Endothelial cell of umbilical vein (primary cell): ENCODE data around the gene ACOX1. TPM values are rescaled to one million over a fixed set of nuclear protein-coding genes. Genes with fewer than 3 reads are reported as not detected.

Experiments used
- BruUV-seq: library from RNA; stranded (reverse); fragments of 400-500 nt; replicated peaks from 2 replicates; lab custom pipeline; 2021; lab: Mats Ljungman, UMichigan
- CTCF ChIA-PET: fragments of 300-600, 350-600 bp; sonication (Branson Sonifier 250); formaldehyde crosslinking; loops from one replicate; lab custom pipeline; 2021; ENCODE audit warnings: antibody characterized with exemption, inconsistent platforms; lab: Charles Lee
- POLR2A ChIA-PET: fragments of 300-600, 350-600 bp; sonication (Branson Sonifier 250); formaldehyde crosslinking; loops from one replicate; lab custom pipeline; 2021; ENCODE audit warnings: antibody characterized with exemption, inconsistent platforms; lab: Charles Lee
- DNase-seq: peaks from one replicate; pipeline ENCODE4 v3.0.0-alpha.2; 2011; ENCODE audit warnings: low read depth, low spot score
- FAIRE-seq: peaks from 2 replicates; lab custom pipeline; 2011; peaks lifted over from hg19 to GRCh38; lab: Jason Lieb, UNC
- H2AFZ ChIP-seq: 2 replicates; pipeline ENCODE4 v1.6.0; 2012; ENCODE audit warnings: low read depth, low read length, control low read depth, inconsistent platforms
- H3K27ac ChIP-seq: 2 replicates; pipeline ENCODE4 v1.5.1; 2011; ENCODE audit warnings: low read depth, mild to moderate bottlenecking, control low read depth, low read length, moderate library complexity; ENCODE audit not compliant: insufficient read depth
- H3K27me3 ChIP-seq, 2 experiments: 2 replicates each; pipeline versions ENCODE4 v1.6.0 to v1.6.1; 2011; ENCODE audit warnings: low read length in 2 of 2, mixed read lengths in 1 of 2; ENCODE audit not compliant: control insufficient read depth in 2 of 2, insufficient read depth in 2 of 2
- H3K36me3 ChIP-seq, 2 experiments: 2 replicates in 1 of 2; 3 replicates in 1 of 2; pipeline ENCODE4 v1.5.1; 2011; ENCODE audit warnings: low read length in 2 of 2, mild to moderate bottlenecking in 1 of 2, moderate library complexity in 1 of 2; ENCODE audit not compliant: control insufficient read depth in 2 of 2, insufficient read depth in 2 of 2; ENCODE audit errors: extremely low read depth in 1 of 2
- H3K4me1 ChIP-seq: 3 replicates; pipeline ENCODE4 v1.5.1; 2011; ENCODE audit warnings: mild to moderate bottlenecking, low read length; ENCODE audit not compliant: control insufficient read depth, insufficient read depth; ENCODE audit errors: extremely low read depth
- H3K4me2 ChIP-seq: 2 replicates; pipeline ENCODE4 v1.6.1; 2011; ENCODE audit warnings: low read length, control low read depth, mixed read lengths; ENCODE audit not compliant: insufficient read depth
- H3K4me3 ChIP-seq, 3 experiments: fragments of 200-600 bp in 1 of 3; sonication (generic), shearing (Covaris generic) in 1 of 3; replicated peaks in 1 of 3; 2 replicates each; pipeline ENCODE4 v1.5.1; 2011 to 2016; ENCODE audit warnings: control low read depth in 3 of 3, low read length in 3 of 3, mild to moderate bottlenecking in 2 of 3, inconsistent platforms in 1 of 3, low read depth in 1 of 3, moderate library complexity in 1 of 3; ENCODE audit not compliant: insufficient read depth in 1 of 3
- H3K79me2 ChIP-seq: 2 replicates; pipeline ENCODE4 v1.6.0; 2012; ENCODE audit warnings: low read length, inconsistent platforms; ENCODE audit not compliant: control insufficient read depth, insufficient read depth
- H3K9ac ChIP-seq: replicated peaks from 2 replicates; pipeline ENCODE3; 2011; ENCODE audit warnings: low read length, control low read depth; ENCODE audit not compliant: insufficient read depth; ENCODE audit errors: extremely low read depth
- H3K9me1 ChIP-seq: replicated peaks from 3 replicates; pipeline ENCODE4 v1.6.0; 2011; ENCODE audit warnings: mild to moderate bottlenecking, low read length; ENCODE audit not compliant: control insufficient read depth, insufficient read depth; ENCODE audit errors: extremely low read depth
- H3K9me3 ChIP-seq: replicated peaks from 2 replicates; pipeline ENCODE4 v1.5.1; 2012; ENCODE audit warnings: low read length, inconsistent platforms; ENCODE audit not compliant: control insufficient read depth, insufficient read depth
- H4K20me1 ChIP-seq: replicated peaks from 2 replicates; pipeline ENCODE3; 2011; ENCODE audit warnings: mild to moderate bottlenecking, low read length; ENCODE audit not compliant: control insufficient read depth, insufficient read depth; ENCODE audit errors: extremely low read depth
- EZH2 ChIP-seq: IDR thresholded peaks from 2 replicates; pipeline ENCODE4 v1.6.1; 2012; ENCODE audit warnings: borderline replicate concordance, low read depth, mild to moderate bottlenecking, moderate library complexity, low read length, inconsistent platforms; ENCODE audit not compliant: severe bottlenecking
- FOS ChIP-seq: IDR thresholded peaks from 2 replicates; pipeline ENCODE4 v1.6.1; 2011; ENCODE audit warnings: mild to moderate bottlenecking, low read length, moderate library complexity, borderline replicate concordance; ENCODE audit not compliant: insufficient read depth
- GATA2 ChIP-seq: IDR thresholded peaks from 2 replicates; pipeline ENCODE4 v1.7.0; 2011; ENCODE audit warnings: low read depth, mild to moderate bottlenecking, moderate library complexity, mixed read lengths, low read length; ENCODE audit not compliant: insufficient read length, insufficient read depth
- JUN ChIP-seq: IDR thresholded peaks from 2 replicates; pipeline ENCODE4 v1.6.1; 2011; ENCODE audit warnings: borderline replicate concordance, low read depth; ENCODE audit not compliant: insufficient read length, insufficient read depth
- MYC ChIP-seq: IDR thresholded peaks from one replicate; pipeline ENCODE4 v1.6.1; 2011; ENCODE audit warnings: mild to moderate bottlenecking, low read depth, low read length
- POLR2A ChIP-seq: IDR thresholded peaks from 2 replicates; pipeline ENCODE4 v1.6.1; 2012; ENCODE audit warnings: low read depth, mild to moderate bottlenecking, control low read depth, low read length
- POLR2AphosphoS5 ChIP-seq: IDR thresholded peaks from 2 replicates; pipeline ENCODE4 v1.6.1; 2012; ENCODE audit warnings: low read depth, mild to moderate bottlenecking, control low read depth, low read length, moderate library complexity; ENCODE audit not compliant: insufficient read depth
- dilution Hi-C: fragments of 300-500 bp; cut with MboI; formaldehyde crosslinking; loops from one replicate; pipeline ENCODE4 v1.15.0; 2019; ENCODE audit warnings: low sequenced_read_pairs; ENCODE audit not compliant: extremely low pct_ligation_motif_present
- intact Hi-C: fragments of 100-400 bp; cut with micrococcal nuclease; formaldehyde crosslinking; loops from one replicate; pipeline ENCODE4 v1.10.0; 2022
- polyA plus RNA-seq, 4 experiments: library from polyadenylated mRNA; depleted of rRNA in 3 of 4; stranded (reverse) in 3 of 4; unstranded in 1 of 4; fragments of >200 nt; gene quantifications; 2 replicates each; pipeline versions ENCODE4 v1.2.1 to v1.2.3, GENCODE V29; 2011 to 2012; ENCODE audit warnings: missing spikeins in 1 of 4
- total RNA-seq: library from RNA; stranded (reverse); gene quantifications from 2 replicates; pipeline ENCODE4 v1.2.3, GENCODE V29; 2021
- TF ChIP-seq, protein P1 (sequence below): IDR thresholded peaks from 2 replicates; pipeline ENCODE4 v1.6.1; 2011; ENCODE audit not compliant: insufficient read depth, insufficient read length
- TF ChIP-seq, protein P2 (sequence below), 2 donors: IDR thresholded peaks; 1 replicate in 1 of 2; 2 replicates in 1 of 2; pipeline ENCODE4 v1.5.1; 2011; ENCODE audit warnings: low read length in 2 of 2, mild to moderate bottlenecking in 2 of 2, moderate library complexity in 2 of 2, control low read depth in 1 of 2, inconsistent platforms in 1 of 2, low read depth in 1 of 2; ENCODE audit not compliant: insufficient read depth in 1 of 2; ENCODE audit errors: extremely low read depth in 1 of 2

ACOX1 gene
- total and polyA plus RNA-seq, 2 donors (not counting 3 experiments of a cell fraction or from before 2014, with no cell fraction given) = 17.9 to 45.1 TPM

DNA sequence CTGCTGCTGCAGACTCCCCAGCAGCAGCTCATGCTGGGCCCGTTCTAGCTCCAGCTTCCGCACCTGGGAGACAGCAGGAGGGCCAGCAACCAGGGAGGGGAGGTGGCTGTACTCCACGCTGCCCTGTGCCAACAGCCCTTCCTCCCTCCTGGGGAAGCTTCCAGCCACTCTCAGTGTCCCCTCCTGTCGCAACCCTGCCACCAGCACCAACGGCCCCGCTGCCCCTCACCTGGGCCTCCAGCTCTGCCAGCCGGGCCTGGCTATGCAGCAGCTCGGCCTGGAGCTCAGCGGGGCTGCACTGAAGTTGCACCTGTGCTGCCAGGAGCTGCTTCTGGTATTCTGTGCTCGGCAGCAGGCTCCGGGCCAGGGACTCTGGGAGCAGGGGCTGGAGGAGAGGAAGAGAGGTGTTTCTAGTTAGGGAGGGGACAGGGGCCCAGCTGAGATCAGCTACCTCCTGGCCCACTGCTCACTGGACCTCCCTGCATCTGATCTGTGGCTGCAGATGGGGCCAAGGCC lies 58.9 kb downstream of the ACOX1 start:
- Histone ChIP-seq H3K4me3 (no peak overlapping the region), H2AFZ (no peak overlapping the region), H3K9ac (no peak overlapping the region), H3K9me3 (no peaks in the 10 kb centered on the region), H3K27me3 (no peaks in the 10 kb centered on the region), H4K20me1 (no peaks in the 10 kb centered on the region), H3K36me3 (no peaks in the 10 kb centered on the region), H3K9me1 (no peaks in the 10 kb centered on the region), H3K4me1 (no peaks in the 10 kb centered on the region), H3K79me2 (no peaks in the 10 kb centered on the region), H3K27ac (no peak overlapping the region), H3K4me2 (no peak overlapping the region)
- intact Hi-C loops (no loop called here), dilution Hi-C loops (no loop called here)
- no peak for FAIRE-seq
- BruUV-seq = no TSS peak
- DNase-seq = no peak
- CTCF ChIA-PET = interaction anchor here (0.7 to 2.4 kb wide), 2 partner anchors 15 to 94 kb away, joined by 3 to 12 read pairs; partner anchors contain the start of gene MRPL38
- TF ChIP-seq, protein P1, sequence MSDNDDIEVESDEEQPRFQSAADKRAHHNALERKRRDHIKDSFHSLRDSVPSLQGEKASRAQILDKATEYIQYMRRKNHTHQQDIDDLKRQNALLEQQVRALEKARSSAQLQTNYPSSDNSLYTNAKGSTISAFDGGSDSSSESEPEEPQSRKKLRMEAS = no peak
- no peak for TF ChIP-seq EZH2
- TF ChIP-seq, protein P2, sequence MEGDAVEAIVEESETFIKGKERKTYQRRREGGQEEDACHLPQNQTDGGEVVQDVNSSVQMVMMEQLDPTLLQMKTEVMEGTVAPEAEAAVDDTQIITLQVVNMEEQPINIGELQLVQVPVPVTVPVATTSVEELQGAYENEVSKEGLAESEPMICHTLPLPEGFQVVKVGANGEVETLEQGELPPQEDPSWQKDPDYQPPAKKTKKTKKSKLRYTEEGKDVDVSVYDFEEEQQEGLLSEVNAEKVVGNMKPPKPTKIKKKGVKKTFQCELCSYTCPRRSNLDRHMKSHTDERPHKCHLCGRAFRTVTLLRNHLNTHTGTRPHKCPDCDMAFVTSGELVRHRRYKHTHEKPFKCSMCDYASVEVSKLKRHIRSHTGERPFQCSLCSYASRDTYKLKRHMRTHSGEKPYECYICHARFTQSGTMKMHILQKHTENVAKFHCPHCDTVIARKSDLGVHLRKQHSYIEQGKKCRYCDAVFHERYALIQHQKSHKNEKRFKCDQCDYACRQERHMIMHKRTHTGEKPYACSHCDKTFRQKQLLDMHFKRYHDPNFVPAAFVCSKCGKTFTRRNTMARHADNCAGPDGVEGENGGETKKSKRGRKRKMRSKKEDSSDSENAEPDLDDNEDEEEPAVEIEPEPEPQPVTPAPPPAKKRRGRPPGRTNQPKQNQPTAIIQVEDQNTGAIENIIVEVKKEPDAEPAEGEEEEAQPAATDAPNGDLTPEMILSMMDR (IDR thresholded peaks at IDR 0.05; ENCODE audit: extremely low read depth in 1 of 2, insufficient read depth in 1 of 2, low read depth in 1 of 2, low read length in 2 of 2) = no peak
- TF ChIP-seq MYC = no peak
- no peak for TF ChIP-seq POLR2AphosphoS5
- no peak for TF ChIP-seq POLR2A
- no peak for TF ChIP-seq FOS
- no peak for TF ChIP-seq JUN
- TF ChIP-seq GATA2 = no peak
- POLR2A ChIA-PET = interaction anchor here (0.5 kb wide), 1 partner anchor 65 kb away, joined by 5 read pairs; the partner anchor contains the start of gene WBP2
